ENCODE measurements around the gene PHF1. TPM values are rescaled to one million over a fixed set of nuclear protein-coding genes. Genes with fewer than 3 reads are reported as not detected.

PHF1 gene
- total RNA-seq, 2 donors from 2014 or later, result 28.3 to 41.2 TPM

GRCh38 chr6:33427585-33428223, 16.9 kb downstream of the PHF1 start:
- intact Hi-C loops (cut with DNase I, micrococcal nuclease), result no loop called here
- peak; percentile 57 to 79 for DNase-seq
- peak; percentile 21 for ATAC-seq

DNA sequence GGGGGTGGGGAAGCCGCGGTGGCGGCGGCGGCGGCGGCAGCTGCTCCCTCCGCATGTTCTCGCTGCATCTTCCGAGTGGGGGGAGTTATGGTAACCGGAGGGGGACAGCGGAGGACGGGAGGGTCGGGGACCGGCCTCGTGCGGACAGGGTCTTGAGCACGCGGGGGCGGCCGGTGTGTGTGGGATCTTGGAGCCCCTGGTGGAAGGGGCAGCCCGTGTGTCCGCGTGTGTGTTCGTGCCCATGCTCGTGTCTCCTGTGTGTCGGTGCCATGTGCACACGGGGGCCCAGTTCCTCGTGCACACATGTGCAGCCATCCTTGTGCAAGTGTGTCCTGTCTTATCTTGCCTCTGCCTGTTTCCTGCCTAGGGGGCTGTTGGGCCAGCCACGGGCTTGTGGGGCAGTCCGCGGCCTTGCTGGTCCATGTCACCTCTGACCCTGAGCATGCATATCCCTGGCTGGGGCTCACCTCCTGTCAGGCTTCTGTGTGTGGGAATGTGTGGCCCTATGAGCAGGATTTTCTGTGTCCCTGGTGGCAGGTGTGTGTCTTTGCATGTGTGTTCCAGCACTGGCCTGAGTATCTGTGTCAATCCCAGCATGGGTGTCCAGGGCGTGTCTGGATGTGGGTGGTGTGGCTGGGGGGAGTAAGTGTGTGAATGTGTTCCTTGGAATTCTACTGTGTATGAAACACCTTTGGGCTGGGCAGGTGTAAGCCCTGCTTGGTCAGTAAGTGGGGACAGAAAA, 17.6 kb downstream of the PHF1 start:
- DNase-seq, result no peak
- intact Hi-C loops (cut with DNase I, micrococcal nuclease), result no loop called here
- peak; percentile 42 for ATAC-seq

GRCh38 chr6:33428966-33429749, 18.3 kb downstream of the PHF1 start:
- DNase-seq (no peak), ATAC-seq (no peak)
- intact Hi-C loops (cut with DNase I, micrococcal nuclease), result no loop called here

- ATAC-seq (no peak), DNase-seq (no peak)
- intact Hi-C loops (cut with DNase I, micrococcal nuclease), result no loop called here
These were observed 18.9 kb downstream of the PHF1 start for GRCh38 chr6:33429750-33430052.

- intact Hi-C loops (cut with DNase I, micrococcal nuclease), result no loop called here
- no peak for DNase-seq
- no peak for ATAC-seq
These were observed 19.5 kb downstream of the PHF1 start for GRCh38 chr6:33430334-33430733.

DNA sequence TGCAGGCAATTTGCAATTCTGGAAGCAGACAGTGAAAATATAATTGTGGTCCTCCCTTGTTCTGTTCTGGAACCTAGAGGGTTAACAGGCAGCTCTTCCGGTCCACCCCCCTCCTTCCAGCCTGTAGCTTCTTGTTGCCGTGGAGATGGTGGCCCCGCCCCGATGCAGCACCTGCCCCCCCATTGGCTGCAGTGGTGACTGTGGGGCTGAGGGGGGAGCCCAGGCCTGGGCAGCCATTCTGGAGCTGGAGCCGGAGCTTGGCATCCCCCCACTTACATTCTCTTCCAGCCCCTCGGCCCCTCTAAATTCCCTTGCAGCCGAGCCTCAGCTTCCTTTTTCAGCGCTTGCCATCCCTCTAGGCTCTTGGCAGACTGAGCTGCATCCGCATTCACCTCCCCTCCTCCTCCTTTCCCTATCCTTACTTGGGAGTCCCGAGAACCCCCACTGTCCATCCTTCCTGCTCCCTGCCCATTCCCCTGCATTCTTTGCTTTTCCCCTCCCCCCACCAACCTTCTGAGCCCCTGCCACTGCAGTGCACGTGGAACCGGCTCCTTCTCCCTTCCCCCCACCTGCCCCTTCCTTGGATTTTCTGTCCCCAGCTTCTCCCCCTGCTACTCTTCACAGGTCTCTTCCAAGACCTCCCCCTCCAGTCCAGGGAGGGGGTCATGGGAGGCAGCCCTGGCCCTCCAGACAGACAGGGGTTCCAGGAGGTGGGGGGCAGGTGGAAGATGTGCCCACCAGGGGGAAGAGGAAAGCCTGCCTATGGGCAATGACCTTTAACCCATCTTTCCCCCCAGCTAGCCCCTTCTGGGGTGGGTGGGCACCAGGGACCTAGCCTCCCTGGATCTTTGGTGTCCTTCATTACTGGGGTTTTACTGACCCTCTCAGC, 20.4 kb downstream of the PHF1 start:
- DNase-seq (peak; percentile 69 to 72), ATAC-seq (peak; percentile 32)
- intact Hi-C loops (cut with DNase I, micrococcal nuclease), result no loop called here

DNA sequence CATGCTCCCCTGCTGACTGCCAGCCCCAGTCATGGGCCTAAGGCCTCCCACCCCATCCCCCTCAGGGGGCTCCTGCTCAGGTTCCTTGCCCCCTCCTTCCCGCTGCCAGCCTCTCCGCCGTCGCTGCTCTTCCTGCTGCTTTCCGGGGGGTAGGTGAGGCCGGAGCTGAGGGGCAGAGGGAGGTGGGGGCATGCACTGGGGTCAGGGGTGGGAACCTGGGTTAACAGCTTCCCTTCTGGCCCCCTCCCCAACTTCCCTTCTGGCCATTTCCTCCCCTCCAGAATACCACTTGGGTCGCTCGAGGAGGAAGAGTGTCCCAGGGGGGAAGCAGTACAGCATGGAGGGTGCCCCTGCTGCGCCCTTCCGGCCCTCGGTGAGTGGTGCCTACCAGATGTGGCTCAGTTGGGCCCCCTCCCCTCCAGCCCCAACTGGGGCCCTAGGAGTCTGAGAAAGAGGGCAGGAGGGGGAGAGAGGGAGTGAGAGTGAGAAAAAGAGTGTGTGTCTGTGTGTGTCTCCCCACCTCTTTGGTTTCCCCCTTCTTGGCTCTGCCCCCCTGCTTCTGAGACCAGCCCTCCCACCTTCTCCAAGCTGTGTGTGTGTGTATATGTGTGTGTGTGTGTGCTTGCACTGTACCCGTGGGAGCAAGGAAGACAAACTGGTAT, 21.2 kb downstream of the PHF1 start:
- no peak for DNase-seq
- intact Hi-C loops (cut with DNase I, micrococcal nuclease), result no loop called here
- ATAC-seq, result no peak

DNA sequence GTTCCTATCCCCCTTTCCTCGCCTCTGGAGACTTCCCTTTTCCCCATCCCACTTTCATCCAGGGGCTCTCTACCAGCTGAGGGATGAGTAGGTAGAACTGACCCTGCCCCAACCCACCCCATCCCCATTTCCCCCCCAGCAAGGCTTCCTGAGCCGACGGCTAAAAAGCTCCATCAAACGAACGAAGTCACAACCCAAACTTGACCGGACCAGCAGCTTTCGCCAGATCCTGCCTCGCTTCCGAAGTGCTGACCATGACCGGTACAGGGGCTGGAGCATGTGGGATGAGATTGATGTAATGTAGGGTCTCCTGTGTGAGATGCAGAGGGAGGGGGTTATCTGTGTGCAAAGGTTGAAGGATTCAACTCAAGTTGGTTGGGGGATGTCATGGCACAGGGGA, 21.7 kb downstream of the PHF1 start:
- DNase-seq (no peak), ATAC-seq (no peak)
- intact Hi-C loops (cut with DNase I, micrococcal nuclease), result no loop called here

DNA sequence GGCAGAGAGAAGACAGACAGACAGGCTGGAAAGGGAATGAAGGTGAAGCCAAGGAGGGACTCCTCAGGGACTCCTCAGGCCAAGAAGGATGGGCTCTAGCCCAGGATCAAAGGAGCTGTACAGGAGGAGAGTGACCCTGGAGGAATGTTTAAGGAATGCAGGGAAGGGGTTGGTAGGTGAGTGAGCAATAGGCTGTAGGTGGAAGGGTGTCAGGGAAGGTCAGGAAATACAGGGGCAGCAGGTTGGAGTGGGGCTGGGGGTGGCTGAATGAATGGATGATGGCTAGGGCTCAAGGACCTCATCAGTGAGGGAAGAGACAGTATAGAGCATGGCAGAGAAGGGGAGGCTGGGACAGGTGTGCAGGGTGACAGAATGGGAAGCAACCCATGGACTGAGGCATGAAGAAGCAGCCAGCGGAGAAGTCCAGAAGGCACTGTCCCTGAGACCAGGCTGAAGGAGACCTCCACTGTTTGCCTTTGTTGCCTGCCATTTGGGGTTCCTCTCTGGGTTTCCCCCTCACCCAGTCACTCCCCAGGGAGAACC, 22.3 kb downstream of the PHF1 start:
- intact Hi-C loops (cut with DNase I, micrococcal nuclease), result no loop called here
- ATAC-seq, result no peak
- DNase-seq, result no peak

DNA sequence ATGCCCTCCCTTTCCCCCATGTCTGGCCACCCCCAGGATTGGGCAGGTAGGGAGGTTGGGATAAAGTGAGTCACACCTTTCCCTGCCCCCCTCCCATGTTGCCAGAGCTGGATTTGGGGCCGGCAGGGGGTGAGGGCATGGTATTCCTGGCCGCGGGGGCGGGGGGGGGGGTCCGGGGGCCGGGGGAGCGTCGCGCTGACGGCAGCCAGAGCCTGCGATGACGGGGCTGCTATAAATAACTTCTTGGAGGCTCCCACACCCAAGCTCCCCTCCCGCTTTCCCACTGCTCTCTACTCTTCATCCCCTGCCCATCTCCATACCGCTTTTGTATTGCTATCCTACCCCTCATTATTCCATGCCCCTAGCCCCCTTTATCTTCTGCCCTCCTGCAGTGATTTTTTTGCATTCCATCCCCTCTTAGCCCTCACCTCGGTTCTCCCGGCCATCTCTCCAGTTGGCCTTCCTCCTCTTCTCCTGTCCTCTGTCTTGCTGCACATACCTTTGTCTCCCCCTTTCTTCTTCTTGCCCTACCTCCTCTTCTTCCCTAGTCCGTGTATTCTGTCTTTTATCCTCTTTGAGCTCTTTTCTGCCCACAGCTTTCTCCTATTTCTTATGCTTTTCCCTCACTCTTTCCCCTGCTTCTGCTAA, 22.9 kb downstream of the PHF1 start:
- DNase-seq (no peak), ATAC-seq (no peak)
- intact Hi-C loops (cut with DNase I, micrococcal nuclease), result no loop called here

DNA sequence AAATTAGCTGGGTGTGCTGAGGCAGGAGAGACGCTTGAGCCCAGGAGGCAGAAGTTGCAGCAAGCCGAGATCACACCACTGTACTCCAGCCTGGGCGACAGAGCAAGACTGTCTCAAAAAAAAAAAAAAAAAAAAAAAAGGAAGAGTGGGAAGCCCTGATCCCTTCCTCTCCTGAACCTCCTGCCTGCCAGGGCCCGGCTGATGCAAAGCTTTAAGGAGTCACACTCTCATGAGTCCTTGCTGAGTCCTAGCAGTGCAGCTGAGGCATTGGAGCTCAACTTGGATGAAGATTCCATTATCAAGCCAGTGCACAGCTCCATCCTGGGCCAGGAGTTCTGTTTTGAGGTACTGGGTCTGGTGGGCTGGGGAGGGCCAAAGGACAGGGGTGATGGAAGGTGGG, 24.1 kb downstream of the PHF1 start:
- intact Hi-C loops (cut with DNase I, micrococcal nuclease), result no loop called here
- no peak for DNase-seq
- ATAC-seq, result no peak

DNA sequence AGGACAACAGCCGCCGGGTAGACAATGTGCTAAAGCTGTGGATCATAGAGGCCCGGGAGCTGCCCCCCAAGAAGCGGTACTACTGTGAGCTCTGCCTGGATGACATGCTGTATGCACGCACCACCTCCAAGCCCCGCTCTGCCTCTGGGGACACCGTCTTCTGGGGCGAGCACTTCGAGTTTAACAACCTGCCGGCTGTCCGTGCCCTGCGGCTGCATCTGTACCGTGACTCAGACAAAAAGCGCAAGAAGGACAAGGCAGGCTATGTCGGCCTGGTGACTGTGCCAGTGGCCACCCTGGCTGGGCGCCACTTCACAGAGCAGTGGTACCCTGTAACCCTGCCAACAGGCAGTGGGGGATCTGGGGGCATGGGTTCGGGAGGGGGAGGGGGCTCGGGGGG, 26.9 kb downstream of the PHF1 start:
- ATAC-seq (no peak), DNase-seq (no peak)
- intact Hi-C loops (cut with DNase I, micrococcal nuclease), result no loop called here

GRCh38 chr6:33438978-33439594, 28.3 kb downstream of the PHF1 start:
- no peak for ATAC-seq
- intact Hi-C loops (cut with DNase I, micrococcal nuclease), result no loop called here
- DNase-seq, result no peak

DNA sequence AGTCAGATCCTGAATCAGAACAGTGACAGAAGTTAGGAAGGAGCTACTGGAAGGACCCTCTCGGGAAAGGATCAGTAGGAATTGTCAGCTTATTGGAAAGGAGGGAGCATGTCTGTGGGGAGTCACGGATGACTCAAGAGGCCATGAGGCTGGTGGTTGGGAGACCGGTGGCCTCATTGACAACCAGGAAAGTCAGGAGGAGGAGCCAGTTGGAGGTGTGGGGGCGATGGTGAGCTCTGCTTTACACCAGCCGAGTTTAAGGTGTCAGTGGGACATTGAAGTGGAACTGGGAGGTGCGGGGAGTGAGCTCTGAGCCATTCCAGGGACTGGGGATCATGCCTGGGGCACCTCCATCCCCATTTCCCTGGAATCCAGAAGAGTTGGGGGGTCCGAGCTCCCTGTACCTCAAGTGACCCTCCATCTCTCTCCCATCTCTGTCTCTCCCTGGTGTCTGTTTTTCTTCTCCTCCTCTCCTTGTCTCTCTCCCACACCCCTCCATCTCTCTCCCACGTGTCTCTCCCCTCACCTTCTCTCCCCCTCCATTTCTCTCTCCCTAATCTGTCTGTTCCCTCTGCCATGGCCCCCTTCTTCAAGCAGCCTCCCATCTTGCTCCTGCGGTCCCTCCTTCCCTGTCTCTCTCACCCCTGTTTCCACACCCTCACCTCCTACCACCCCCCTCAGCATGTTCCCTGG, 29.3 kb downstream of the PHF1 start:
- DNase-seq (no peak), ATAC-seq (no peak)
- intact Hi-C loops (cut with DNase I, micrococcal nuclease), result no loop called here

DNA sequence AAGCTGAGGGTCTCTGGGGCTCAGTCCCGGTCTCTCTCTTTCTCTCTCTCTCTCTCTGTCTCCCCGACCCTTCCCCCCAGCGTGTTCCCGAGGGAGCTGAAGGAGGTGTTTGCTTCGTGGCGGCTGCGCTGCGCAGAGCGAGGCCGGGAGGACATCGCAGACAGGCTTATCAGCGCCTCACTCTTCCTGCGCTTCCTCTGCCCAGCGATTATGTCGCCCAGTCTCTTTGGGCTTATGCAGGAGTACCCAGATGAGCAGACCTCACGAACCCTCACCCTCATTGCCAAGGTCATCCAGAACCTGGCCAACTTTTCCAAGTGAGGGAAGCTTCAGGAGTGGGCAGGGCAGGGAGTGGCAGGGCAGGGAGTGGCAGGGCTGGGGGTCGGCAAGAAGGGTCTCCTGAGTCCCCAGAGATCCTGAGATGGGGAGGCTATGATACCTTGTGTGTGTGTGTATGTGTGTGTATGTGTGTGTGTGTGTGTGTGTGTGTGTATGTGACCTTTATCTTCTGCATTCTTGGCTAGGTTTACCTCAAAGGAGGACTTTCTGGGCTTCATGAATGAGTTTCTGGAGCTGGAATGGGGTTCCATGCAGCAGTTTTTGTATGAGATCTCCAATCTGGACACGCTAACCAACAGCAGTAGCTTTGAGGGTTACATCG, 30.0 kb downstream of the PHF1 start:
- intact Hi-C loops (cut with DNase I, micrococcal nuclease), result no loop called here
- DNase-seq (no peak), ATAC-seq (no peak)

- intact Hi-C loops (cut with DNase I, micrococcal nuclease), result no loop called here
- ATAC-seq, result no peak
- no peak for DNase-seq
These were observed 30.6 kb downstream of the PHF1 start for GRCh38 chr6:33441457-33441856.

GRCh38 chr6:33442283-33442682, 31.5 kb downstream of the PHF1 start:
- DNase-seq (no peak), ATAC-seq (no peak)
- intact Hi-C loops (cut with DNase I, micrococcal nuclease), result no loop called here
